Measurements from ENCODE around the gene BMPR1A. TPM values are rescaled to one million over a fixed set of nuclear protein-coding genes. Genes with fewer than 3 reads are reported as not detected.

Gene BMPR1A
- 60.5 and 62.3 TPM in 2 replicates for total RNA-seq (2013; cell fraction: nucleolus; rRNA removed)
- total RNA-seq (2014; rRNA removed) (17.0 and 23.3 TPM in 2 replicates), total RNA-seq (2014; rRNA removed; fragmentation: Illumina TruSeq; extraction: Trizol) (18.8 and 19.2 TPM in 2 replicates), total RNA-seq (2021) (22.7 and 23.6 TPM in 2 replicates), polyA plus RNA-seq (2011; rRNA removed) (19.3 and 25.6 TPM in 2 replicates), polyA plus RNA-seq (2014; fragmentation: Illumina TruSeq; extraction: Trizol) (16.1 and 16.2 TPM in 2 replicates), polyA plus RNA-seq (2014; fragmentation: Nextera tagmentation; extraction: Ambion mirVana) (1 to 10 TPM; 2.3 to 2.4 TPM), polyA plus RNA-seq (2014; rRNA removed) (9.8 and 10.0 TPM in 2 replicates), polyA plus RNA-seq (2016; fragmentation: Nextera tagmentation; extraction: Ambion mirVana) (1 to 10 TPM; 9.5 to 9.8 TPM), polyA minus RNA-seq (2011; rRNA and poly(A)+ RNA removed) (34.9 and 49.1 TPM in 2 replicates), Bru-seq, nascent RNA (percentile 79 among the genes with signal in this experiment), BruChase-seq, experiment 1, labeled RNA remaining after a 6-hour chase (percentile 85 among the genes with signal in this experiment), BruChase-seq, experiment 2, labeled RNA remaining after a 2-hour chase (percentile 82 among the genes with signal in this experiment)
- polyA plus RNA-seq (2011; ENCODE audit: low read depth): 4.5 TPM
- 7.9 and 9.1 TPM in 2 replicates for polyA plus RNA-seq (2011; cell fraction: cytosol; rRNA removed)
- polyA plus RNA-seq (2011; cell fraction: nucleus; rRNA removed): 9.0 and 10.5 TPM in 2 replicates
- polyA plus RNA-seq (2012): 5.7 and 8.1 TPM in 2 replicates
- polyA minus RNA-seq (2011; cell fraction: cytosol; rRNA and poly(A)+ RNA removed): 11.1 and 16.6 TPM in 2 replicates
- polyA minus RNA-seq (2011; cell fraction: nucleus; rRNA and poly(A)+ RNA removed): 10.6 and 14.1 TPM in 2 replicates
- long read RNA-seq, experiment 1, full-length matches to known transcripts: 2 of 5 reads
- long read RNA-seq, experiment 1, partial matches to known transcripts: 1 of 5 reads
- long read RNA-seq, experiment 1, other reads (novel, unspliced or antisense): 2 of 5 reads
- long read RNA-seq, experiment 2, partial matches to known transcripts: 10 of 12 reads
- long read RNA-seq, experiment 2, other reads (novel, unspliced or antisense): 2 of 12 reads

DNA sequence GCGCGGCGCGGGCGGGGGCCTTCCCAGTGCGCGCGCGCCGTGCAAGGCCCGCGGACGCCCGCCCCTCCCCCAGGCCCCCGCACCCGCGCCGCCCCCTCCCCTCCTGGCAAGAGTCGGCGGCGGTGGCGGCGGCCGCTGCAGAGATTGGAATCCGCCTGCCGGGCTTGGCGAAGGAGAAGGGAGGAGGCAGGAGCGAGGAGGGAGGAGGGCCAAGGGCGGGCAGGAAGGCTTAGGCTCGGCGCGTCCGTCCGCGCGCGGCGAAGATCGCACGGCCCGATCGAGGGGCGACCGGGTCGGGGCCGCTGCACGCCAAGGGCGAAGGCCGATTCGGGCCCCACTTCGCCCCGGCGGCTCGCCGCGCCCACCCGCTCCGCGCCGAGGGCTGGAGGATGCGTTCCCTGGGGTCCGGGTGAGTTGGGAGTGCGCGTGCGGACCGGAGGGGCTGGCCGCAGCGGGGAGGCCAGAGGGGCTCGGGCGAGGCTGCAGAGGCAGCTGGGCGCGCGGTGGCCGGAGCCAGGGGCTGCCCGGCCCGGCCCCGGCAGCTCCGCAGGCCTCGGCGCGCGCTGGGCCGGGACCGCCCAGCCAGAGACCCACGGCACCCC lies at the start of gene BMPR1A:
BMPR1A (plus strand) TSS at position 109 of the 602 bp plus-strand sequence. CDS start 119,400 bp downstream, outside the sequence.
- Histone ChIP-seq H4K20me1 (ENCODE audit: control insufficient read depth, insufficient read depth) (no peaks in the 10 kb centered on the region), H3K9me3 (replicated peaks; ENCODE audit: control insufficient read depth, insufficient read depth, low read length) (no peaks in the 10 kb centered on the region), H3K9ac (ENCODE audit: control insufficient read depth, insufficient read depth, low read length) (peak within 1 kb of the TSS; percentile 77), H3K4me1 (ENCODE audit: control insufficient read depth, insufficient read depth, low read length) (peaks cover 19% of the 10 kb centered on the region), H3K4me3 (peak within 1 kb of the TSS; percentile 79), H3K4me2 (ENCODE audit: control insufficient read depth, insufficient read depth) (peak within 1 kb of the TSS; percentile 83), H3K27ac (ENCODE audit: control insufficient read depth, insufficient read depth) (peak within 1 kb of the TSS; percentile 79), H3K27me3 (replicated peaks in 1 of 2; ENCODE audit: control insufficient read depth in 2 of 2, insufficient read depth in 2 of 2, low read length in 1 of 2) (no peaks in the 10 kb centered on the region), H3K36me3 (ENCODE audit: control insufficient read depth in 2 of 2, insufficient read depth in 2 of 2, low read length in 1 of 2) (no peaks in the 10 kb centered on the region), H3K79me2 (ENCODE audit: control insufficient read depth, insufficient read depth, low read length) (peaks cover 53% of the 10 kb centered on the region), H2AFZ (ENCODE audit: control insufficient read depth, low read depth, low read length) (peak within 1 kb of the TSS; percentile 84)
- ATAC-seq: peak; percentile 46
- intact Hi-C loops (cut with micrococcal nuclease; ENCODE audit: unreplicated experiment): loop anchor here (2.0 kb wide), 1 partner anchor 46 kb away; no protein-coding TSS in a partner anchor
- ChIA-PET CTCF (interaction anchor here (0.6 to 1.3 kb wide), 2 partner anchors 144 to 1349 kb away, joined by 3 read pairs; no protein-coding TSS in a partner anchor), SMC1A (ENCODE audit: uncharacterized antibody, unreplicated experiment) (interaction anchor here (0.7 to 2.6 kb wide), 4 partner anchors 42 to 133 kb away, joined by 3 to 10 read pairs (median 8); no protein-coding TSS in a partner anchor), POLR2A (interaction anchor here (1.1 to 3.3 kb wide), 3 partner anchors 23 to 133 kb away, joined by 3 to 13 read pairs (median 3); no protein-coding TSS in a partner anchor), RAD21 (ENCODE audit: unreplicated experiment) (interaction anchor here (1.3 to 2.6 kb wide), 2 partner anchors 44 kb away, joined by 3 to 16 read pairs; no protein-coding TSS in a partner anchor)
- DNase-seq (ENCODE audit: low read depth, low spot score): no peak
- in situ Hi-C loops (cut with MboI): no loop called here
- 0% methylated on average over 37 of the region's 85 CpGs for WGBS (ENCODE audit: insufficient coverage, insufficient replicate concordance, low lambda C conversion rate, missing lambda C conversion rate)
- FAIRE-seq: peak; percentile 69
- no TSS peak for BruUV-seq (replicated peaks)
- TF ChIP-seq BHLHE40 (IDR thresholded peaks at IDR 0.05; ENCODE audit: borderline replicate concordance in 1 of 2, low read depth in 2 of 2, low read length in 1 of 2) (peak in 1 of 2 experiments; percentile 38; a peak in 1 of 4 replicates), SIN3A (IDR thresholded peaks at IDR 0.05; ENCODE audit: low read depth, low read length) (0 out of 2 replicates have a peak, but pooled peaks have one; percentile 36), CHD2 (IDR thresholded peaks at IDR 0.05; ENCODE audit: borderline replicate concordance, low read depth, low read length) (no peak), STAT3 (IDR thresholded peaks at IDR 0.05; ENCODE audit: low read depth, low read length) (no peak), ASH2L (IDR thresholded peaks at IDR 0.05; ENCODE audit: borderline replicate concordance, low read depth) (peak; percentile 94; the same call in 1 of the 2 replicates), POLR2AphosphoS5 (IDR thresholded peaks at IDR 0.05; ENCODE audit: low read length) (no peak), EGR1 (IDR thresholded peaks at IDR 0.05; ENCODE audit: borderline replicate concordance in 1 of 2, low read depth in 2 of 2, low read length in 2 of 2) (peak in 1 of 2 experiments; percentile 41; a peak in 1 of 3 replicates), CBX5 (IDR thresholded peaks at IDR 0.05; ENCODE audit: low read depth) (no peak), NFXL1 (IDR thresholded peaks at IDR 0.05; ENCODE audit: borderline replicate concordance) (0 out of 2 replicates have a peak, but pooled peaks have one; percentile 45), ZNF217 (IDR thresholded peaks at IDR 0.05) (peak; percentile 57; the same call in 1 of the 2 replicates), RCOR1 (conservative IDR thresholded peaks at IDR 0.05; ENCODE audit: low read depth, low read length) (no peak), KLF5 (IDR thresholded peaks at IDR 0.05; ENCODE audit: partially characterized antibody) (no peak)
- TF ChIP-seq, protein P1, sequence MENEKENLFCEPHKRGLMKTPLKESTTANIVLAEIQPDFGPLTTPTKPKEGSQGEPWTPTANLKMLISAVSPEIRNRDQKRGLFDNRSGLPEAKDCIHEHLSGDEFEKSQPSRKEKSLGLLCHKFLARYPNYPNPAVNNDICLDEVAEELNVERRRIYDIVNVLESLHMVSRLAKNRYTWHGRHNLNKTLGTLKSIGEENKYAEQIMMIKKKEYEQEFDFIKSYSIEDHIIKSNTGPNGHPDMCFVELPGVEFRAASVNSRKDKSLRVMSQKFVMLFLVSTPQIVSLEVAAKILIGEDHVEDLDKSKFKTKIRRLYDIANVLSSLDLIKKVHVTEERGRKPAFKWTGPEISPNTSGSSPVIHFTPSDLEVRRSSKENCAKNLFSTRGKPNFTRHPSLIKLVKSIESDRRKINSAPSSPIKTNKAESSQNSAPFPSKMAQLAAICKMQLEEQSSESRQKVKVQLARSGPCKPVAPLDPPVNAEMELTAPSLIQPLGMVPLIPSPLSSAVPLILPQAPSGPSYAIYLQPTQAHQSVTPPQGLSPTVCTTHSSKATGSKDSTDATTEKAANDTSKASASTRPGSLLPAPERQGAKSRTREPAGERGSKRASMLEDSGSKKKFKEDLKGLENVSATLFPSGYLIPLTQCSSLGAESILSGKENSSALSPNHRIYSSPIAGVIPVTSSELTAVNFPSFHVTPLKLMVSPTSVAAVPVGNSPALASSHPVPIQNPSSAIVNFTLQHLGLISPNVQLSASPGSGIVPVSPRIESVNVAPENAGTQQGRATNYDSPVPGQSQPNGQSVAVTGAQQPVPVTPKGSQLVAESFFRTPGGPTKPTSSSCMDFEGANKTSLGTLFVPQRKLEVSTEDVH (IDR thresholded peaks at IDR 0.05; ENCODE audit: low read depth, partially characterized antibody): no peak
- TF ChIP-seq, protein P2, sequence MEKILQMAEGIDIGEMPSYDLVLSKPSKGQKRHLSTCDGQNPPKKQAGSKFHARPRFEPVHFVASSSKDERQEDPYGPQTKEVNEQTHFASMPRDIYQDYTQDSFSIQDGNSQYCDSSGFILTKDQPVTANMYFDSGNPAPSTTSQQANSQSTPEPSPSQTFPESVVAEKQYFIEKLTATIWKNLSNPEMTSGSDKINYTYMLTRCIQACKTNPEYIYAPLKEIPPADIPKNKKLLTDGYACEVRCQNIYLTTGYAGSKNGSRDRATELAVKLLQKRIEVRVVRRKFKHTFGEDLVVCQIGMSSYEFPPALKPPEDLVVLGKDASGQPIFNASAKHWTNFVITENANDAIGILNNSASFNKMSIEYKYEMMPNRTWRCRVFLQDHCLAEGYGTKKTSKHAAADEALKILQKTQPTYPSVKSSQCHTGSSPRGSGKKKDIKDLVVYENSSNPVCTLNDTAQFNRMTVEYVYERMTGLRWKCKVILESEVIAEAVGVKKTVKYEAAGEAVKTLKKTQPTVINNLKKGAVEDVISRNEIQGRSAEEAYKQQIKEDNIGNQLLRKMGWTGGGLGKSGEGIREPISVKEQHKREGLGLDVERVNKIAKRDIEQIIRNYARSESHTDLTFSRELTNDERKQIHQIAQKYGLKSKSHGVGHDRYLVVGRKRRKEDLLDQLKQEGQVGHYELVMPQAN (conservative IDR thresholded peaks at IDR 0.05): 0 out of 2 replicates have a peak, but pooled peaks have one; percentile 43

Measured in GM12878 (cell line).